ENCODE results near the gene SSH2. TPM values are rescaled to one million over a fixed set of nuclear protein-coding genes. Genes with fewer than 3 reads are reported as not detected.

SSH2 gene
- total and polyA plus RNA-seq, 9 of the 15 experiments (the other 6 are each of a cell fraction or from before 2014, with no cell fraction given), result 3.9 to 16.1 (median 10.2) TPM

DNA sequence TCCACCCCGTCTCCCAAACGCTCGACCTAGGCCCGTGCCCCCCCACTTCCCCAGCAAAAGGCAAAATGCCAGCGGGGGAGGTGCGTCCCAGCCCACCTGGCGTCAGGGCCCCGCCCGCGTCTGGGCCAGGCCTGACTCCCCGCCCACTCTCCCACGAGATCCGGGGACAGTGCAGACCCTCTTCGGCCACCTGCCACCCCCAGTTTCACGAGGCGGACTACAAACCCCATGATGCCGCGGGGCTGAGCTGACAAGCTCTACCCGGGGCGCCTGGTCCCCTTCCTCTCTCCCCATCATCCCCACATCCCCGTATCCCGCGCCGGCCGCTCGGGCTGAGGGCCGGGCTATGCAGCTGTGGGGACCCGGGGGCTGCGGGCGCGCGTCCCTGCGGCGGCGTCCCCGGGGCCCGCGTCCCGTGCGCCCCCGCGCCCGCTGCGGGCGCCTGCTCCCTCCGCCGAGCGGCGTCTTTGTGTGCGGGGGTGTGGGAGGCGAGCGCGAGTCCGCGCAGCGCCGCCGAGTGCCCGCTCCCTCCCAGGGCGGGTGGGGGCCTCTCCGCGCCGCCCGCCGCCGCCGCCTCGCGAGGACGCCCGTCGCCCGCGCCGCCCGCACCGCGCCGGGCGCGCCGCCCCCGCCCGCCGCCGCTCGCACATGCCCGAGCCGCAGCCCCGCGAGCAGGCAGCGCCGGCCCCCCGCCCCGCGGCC lies 337.0 kb downstream of the SSH2 start, which contains the start of gene ANKRD13B (continued):
- peak in 1 of 2 experiments; percentile 45; a peak in 1 of 4 replicates for TF ChIP-seq RCOR1 (IDR thresholded peaks at IDR 0.05; ENCODE audit: borderline replicate concordance in 1 of 2, low read depth in 2 of 2, low read length in 2 of 2)
- TF ChIP-seq, protein P1, sequence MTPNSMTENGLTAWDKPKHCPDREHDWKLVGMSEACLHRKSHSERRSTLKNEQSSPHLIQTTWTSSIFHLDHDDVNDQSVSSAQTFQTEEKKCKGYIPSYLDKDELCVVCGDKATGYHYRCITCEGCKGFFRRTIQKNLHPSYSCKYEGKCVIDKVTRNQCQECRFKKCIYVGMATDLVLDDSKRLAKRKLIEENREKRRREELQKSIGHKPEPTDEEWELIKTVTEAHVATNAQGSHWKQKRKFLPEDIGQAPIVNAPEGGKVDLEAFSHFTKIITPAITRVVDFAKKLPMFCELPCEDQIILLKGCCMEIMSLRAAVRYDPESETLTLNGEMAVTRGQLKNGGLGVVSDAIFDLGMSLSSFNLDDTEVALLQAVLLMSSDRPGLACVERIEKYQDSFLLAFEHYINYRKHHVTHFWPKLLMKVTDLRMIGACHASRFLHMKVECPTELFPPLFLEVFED (CRISPR knock-in tag; conservative IDR thresholded peaks at IDR 0.05), result no peak
- TF ChIP-seq FOXM1 (IDR thresholded peaks at IDR 0.05; ENCODE audit: low read depth), result no peak
- TF ChIP-seq FOXM1 (CRISPR knock-in tag; IDR thresholded peaks at IDR 0.05; ENCODE audit: low read depth), result no peak
- no peak for TF ChIP-seq HDAC1 (IDR thresholded peaks at IDR 0.05)
- no peak for TF ChIP-seq E2F1 (CRISPR knock-in tag; IDR thresholded peaks at IDR 0.05)
- TF ChIP-seq FOXO4 (CRISPR knock-in tag; IDR thresholded peaks at IDR 0.05), result no peak
- TF ChIP-seq DMBX1 (CRISPR knock-in tag; IDR thresholded peaks at IDR 0.05; ENCODE audit: borderline replicate concordance), result no peak
- TF ChIP-seq NFXL1 (CRISPR knock-in tag; IDR thresholded peaks at IDR 0.05), result no peak
- TF ChIP-seq, protein P2, sequence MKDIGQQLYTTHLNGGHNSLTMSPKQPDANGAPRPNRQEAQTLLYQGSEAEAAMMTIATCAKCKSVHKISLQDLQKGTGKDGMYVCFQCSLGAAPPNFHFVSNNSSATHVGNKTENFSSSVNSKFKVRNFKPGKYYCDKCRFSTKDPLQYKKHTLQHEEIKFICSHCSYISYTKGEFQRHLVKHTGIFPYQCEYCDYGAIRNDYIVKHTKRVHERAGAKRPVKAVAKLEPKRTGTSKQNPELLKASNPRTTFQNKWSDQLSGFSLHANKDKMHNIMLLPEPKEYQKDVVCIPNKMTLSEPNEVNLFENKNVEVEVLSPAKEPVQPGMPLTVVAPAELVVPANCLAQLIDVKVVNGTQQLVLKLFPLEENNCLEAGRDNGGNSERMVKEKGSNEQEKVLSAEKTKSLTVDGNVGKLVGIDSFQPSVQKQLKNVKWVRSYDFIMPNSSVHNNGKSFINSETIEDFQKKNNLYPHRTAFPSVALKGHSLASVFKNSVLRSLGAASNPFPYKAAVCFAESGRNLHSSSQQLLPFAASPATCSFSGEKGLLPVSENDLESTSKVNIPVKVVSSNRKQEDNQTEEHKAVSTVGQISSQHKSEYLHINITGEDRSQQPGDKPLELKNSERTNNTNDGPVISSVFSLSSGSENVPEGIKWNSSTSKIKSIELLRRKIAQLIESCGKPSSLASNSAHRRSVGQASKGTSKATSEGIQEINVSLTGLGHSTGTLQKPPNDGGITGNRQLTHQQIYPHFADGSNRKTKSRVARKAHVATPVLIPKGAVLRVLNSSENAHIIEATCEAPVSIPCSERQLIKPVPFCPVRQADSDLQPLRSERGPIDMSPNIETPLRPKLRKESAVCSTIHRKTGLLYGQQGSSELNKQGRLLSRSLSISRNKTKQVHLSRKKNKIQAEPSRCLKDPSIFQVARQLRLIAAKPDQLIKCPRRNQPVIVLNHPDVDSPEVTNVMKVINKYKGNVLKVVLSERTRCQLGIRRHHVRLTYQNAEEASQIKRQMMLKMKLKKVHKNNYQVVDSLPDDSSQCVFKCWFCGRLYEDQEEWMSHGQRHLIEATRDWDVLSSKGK (CRISPR knock-in tag; IDR thresholded peaks at IDR 0.05), result no peak
- TF ChIP-seq MTA2 (IDR thresholded peaks at IDR 0.05; ENCODE audit: low read depth), result no peak
- no peak for TF ChIP-seq ZKSCAN8 (CRISPR knock-in tag; IDR thresholded peaks at IDR 0.05)
- no peak; the same call in 1 of the 2 replicates for TF ChIP-seq SMAD4 (CRISPR knock-in tag; conservative IDR thresholded peaks at IDR 0.05)
- TF ChIP-seq ZNF589 (CRISPR knock-in tag; IDR thresholded peaks at IDR 0.05; ENCODE audit: low read depth), result no peak
- no peak for TF ChIP-seq RFX5 (IDR thresholded peaks at IDR 0.05; ENCODE audit: low read depth, low read length)
- TF ChIP-seq GTF2F1 (IDR thresholded peaks at IDR 0.05; ENCODE audit: low read depth, low read length), result no peak
- TF ChIP-seq HOXB6 (CRISPR knock-in tag; IDR thresholded peaks at IDR 0.05; ENCODE audit: borderline replicate concordance), result no peak
- TF ChIP-seq CBX3 (IDR thresholded peaks at IDR 0.05; ENCODE audit: borderline replicate concordance in 1 of 2, low read length in 2 of 2), result no peak
- no peak for TF ChIP-seq JUN (IDR thresholded peaks at IDR 0.05; ENCODE audit: borderline replicate concordance, low read depth, low read length)
- no peak for TF ChIP-seq JUN (CRISPR knock-in tag; IDR thresholded peaks at IDR 0.05; ENCODE audit: borderline replicate concordance)
